K562 (cell line): Measurements from ENCODE around the gene WDR31. TPM values are rescaled to one million over a fixed set of nuclear protein-coding genes. Genes with fewer than 3 reads are reported as not detected.

Experiments used
- CBFA2T2 ChIP-seq: fragments of 450-650 bp; conservative IDR thresholded peaks from 2 replicates; pipeline ENCODE4 v1.6.1; 2017; ENCODE audit warnings: mild to moderate bottlenecking
- DMBX1 ChIP-seq: fragments of 250-450 bp; sonication (Bioruptor Pico); IDR thresholded peaks from 2 replicates; pipeline ENCODE4 v1.8.0; 2022; ENCODE audit warnings: inconsistent platforms, mild to moderate bottlenecking, moderate library complexity, borderline replicate concordance
- FOS ChIP-seq: IDR thresholded peaks from 3 replicates; pipeline ENCODE4 v1.6.1; 2011; ENCODE audit not compliant: insufficient read length; ENCODE audit errors: extremely low read depth
- HEY1 ChIP-seq: fragments of 250-450 bp; sonication (Bioruptor Pico); IDR thresholded peaks from 2 replicates; pipeline ENCODE4 v1.5.0; 2020; ENCODE audit warnings: mild to moderate bottlenecking, moderate library complexity, borderline replicate concordance
- HINFP ChIP-seq: fragments of 450-650 bp; conservative IDR thresholded peaks from 2 replicates; pipeline ENCODE4 v1.6.1; 2016; ENCODE audit warnings: missing genetic modification characterization, low read depth, mild to moderate bottlenecking, control low read depth, missing compliant biosample characterization
- HNRNPK ChIP-seq: fragments of 200-400 bp; formaldehyde crosslinking; IDR thresholded peaks from one replicate; pipeline ENCODE4 v1.6.1; 2018; ENCODE audit warnings: mild to moderate bottlenecking, low read depth, low read length; ENCODE audit not compliant: poor library complexity, severe bottlenecking
- IRF9 ChIP-seq: fragments of 450-650 bp; IDR thresholded peaks from 2 replicates; pipeline ENCODE4 v1.6.1; 2016; ENCODE audit warnings: missing biosample characterization, missing genetic modification characterization
- POLR2AphosphoS5 ChIP-seq: IDR thresholded peaks from 2 replicates; pipeline ENCODE4 v1.6.1; 2011; ENCODE audit warnings: mild to moderate bottlenecking, low read depth, low read length, moderate library complexity; ENCODE audit not compliant: control insufficient read depth, insufficient read depth
- POU5F1 ChIP-seq: fragments of 150-350 bp; IDR thresholded peaks from 2 replicates; pipeline ENCODE4 v1.6.1; 2014; ENCODE audit warnings: borderline replicate concordance, low read length, low read depth, mild to moderate bottlenecking; ENCODE audit not compliant: partially characterized antibody
- PRPF4 ChIP-seq: fragments of 200-400 bp; formaldehyde crosslinking; IDR thresholded peaks from one replicate; pipeline ENCODE4 v1.6.1; 2017; ENCODE audit warnings: low read length, low read depth, mild to moderate bottlenecking; ENCODE audit not compliant: insufficient read depth, poor library complexity, severe bottlenecking
- PURB ChIP-seq: sonication (generic); formaldehyde crosslinking; IDR thresholded peaks from 2 replicates; pipeline ENCODE4 v1.9.0; 2021; ENCODE audit warnings: low read depth, mild to moderate bottlenecking, missing genetic modification reagents
- RNF219 ChIP-seq: fragments of 250-450 bp; sonication (Bioruptor Pico); IDR thresholded peaks from 2 replicates; pipeline ENCODE4 v1.5.0; 2022; ENCODE audit warnings: mild to moderate bottlenecking
- THRB ChIP-seq: fragments of 450-650 bp; formaldehyde crosslinking; conservative IDR thresholded peaks from 2 replicates; pipeline ENCODE4 v1.4.0; 2022; ENCODE audit warnings: mild to moderate bottlenecking, missing genetic modification characterization
- ZBTB43 ChIP-seq: sonication (generic); formaldehyde crosslinking; IDR thresholded peaks from 2 replicates; pipeline ENCODE4 v1.8.0; 2023; ENCODE audit warnings: mild to moderate bottlenecking, missing genetic modification reagents
- ZNF589 ChIP-seq: fragments of 200-800 bp; sonication (Bioruptor generic); IDR thresholded peaks from 2 replicates; pipeline ENCODE4 v1.6.1; 2016; ENCODE audit warnings: low read depth, missing genetic modification characterization, missing compliant biosample characterization
- ZNF766 ChIP-seq: fragments of 200-800 bp; sonication (Bioruptor generic); conservative IDR thresholded peaks from 2 replicates; pipeline ENCODE4 v1.6.1; 2016; ENCODE audit warnings: missing genetic modification characterization, missing compliant biosample characterization
- polyA plus RNA-seq, 8 experiments: library from polyadenylated mRNA; depleted of rRNA in 4 of 8; stranded (reverse) in 5 of 8; unstranded in 3 of 8; fragments of >200 nt; fragmentation: Nextera tagmentation in 2 of 8; fragmentation: Illumina TruSeq in 1 of 8; extraction: Ambion mirVana in 2 of 8; extraction: Trizol in 1 of 8; gene quantifications; 2 replicates each; pipeline versions ENCODE4 v1.2.1 to v1.2.3, GENCODE V29; 2011 to 2014; ENCODE audit warnings: inconsistent platforms in 1 of 8, missing spikeins in 1 of 8
- total RNA-seq, 7 experiments: library from RNA; depleted of rRNA in 6 of 7; stranded (reverse); fragments of >200 nt in 6 of 7; fragmentation: Illumina TruSeq in 2 of 7; extraction: Trizol in 2 of 7; gene quantifications; 2 replicates each; pipeline versions ENCODE4 v1.2.1 to v1.2.3, GENCODE V29; 2011 to 2021; ENCODE audit warnings: low replicate concordance in 1 of 7

WDR31 gene
- total and polyA plus RNA-seq, 9 of the 15 experiments (the other 6 are each of a cell fraction or from before 2014, with no cell fraction given): 0.35 to 1.8 (median 0.95) TPM

GRCh38 chr9:113340011-113340699 is at the start of gene WDR31 (continued):
- TF ChIP-seq ZBTB43 (CRISPR knock-in tag) (no peak), CBFA2T2 (no peak), RNF219 (CRISPR knock-in tag) (no peak), FOS (no peak), POU5F1 (no peak), HEY1 (CRISPR knock-in tag) (no peak), PURB (no peak), ZNF766 (CRISPR knock-in tag) (no peak; the same call in 1 of the 2 replicates), POLR2AphosphoS5 (peak; percentile 58; the same call in 1 of the 2 replicates), HINFP (tag) (no peak), DMBX1 (no peak), THRB (no peak), HNRNPK (no peak), PRPF4 (no peak), IRF9 (tag) (no peak), ZNF589 (peak; percentile 51; the same call in 1 of the 2 replicates)
